ENCODE measurements around the gene AZI2. TPM values are rescaled to one million over a fixed set of nuclear protein-coding genes. Genes with fewer than 3 reads are reported as not detected.

The AZI2 gene
- total and polyA plus RNA-seq, 9 of the 15 experiments (the other 6 are each of a cell fraction or from before 2014, with no cell fraction given) = 28.5 to 96.3 (median 70.2) TPM

- BruUV-seq (replicated peaks) = no TSS peak
- intact Hi-C loops (cut with micrococcal nuclease) (no loop called here), in situ Hi-C loops (cut with MboI) (no loop called here)
- FAIRE-seq = no peak
- ATAC-seq = no peak; the same call in 2 of the 3 replicates
- H3K27ac ChIP-seq (ENCODE audit: extremely low read depth, low read depth, low read length) = no peak overlapping the region
- H3K4me2 ChIP-seq (ENCODE audit: insufficient read depth, low read length) = no peak overlapping the region
- no peak overlapping the region for H3K9ac ChIP-seq (ENCODE audit: insufficient read depth in 1 of 2, low read depth in 2 of 2, low read length in 2 of 2)
- peaks cover 10% of the 10 kb centered on the region; the same call in 1 of the 3 replicates for H3K36me3 ChIP-seq (ENCODE audit: control insufficient read depth, insufficient read depth, low read length)
- no peak overlapping the region for H2AFZ ChIP-seq (ENCODE audit: low read depth, low read length)
- H3K9me3 ChIP-seq (replicated peaks; ENCODE audit: control insufficient read depth, insufficient read depth, low read depth, low read length) = no peaks in the 10 kb centered on the region
- H3K9me1 ChIP-seq (ENCODE audit: control insufficient read depth, insufficient read depth, low read length) = no peaks in the 10 kb centered on the region
- no peaks in the 10 kb centered on the region for H3K79me2 ChIP-seq (ENCODE audit: control insufficient read depth, insufficient read depth, low read length)
- DNase-seq (ENCODE audit: extremely low read depth in 1 of 4, low spot score in 3 of 4) = no peak
- CTCF ChIA-PET (ENCODE audit: low intra/inter-chr PET ratio) = no interaction called here
- no peaks in the 10 kb centered on the region for H3K27me3 ChIP-seq (ENCODE audit: control insufficient read depth in 2 of 2, insufficient read depth in 2 of 2, low read length in 2 of 2)
- no peaks in the 10 kb centered on the region for H4K20me1 ChIP-seq (replicated peaks; ENCODE audit: control insufficient read depth, insufficient read depth, low read length)
- 86% methylated on average over 4 of the region's 4 CpGs for WGBS (ENCODE audit: insufficient coverage, low coverage, missing lambda C conversion rate)
- H3K4me3 ChIP-seq = no peak overlapping the region
- POLR2A ChIA-PET = no interaction called here
- no peaks in the 10 kb centered on the region for H3K4me1 ChIP-seq (replicated peaks in 1 of 2; ENCODE audit: control insufficient read depth in 2 of 2, insufficient read depth in 2 of 2, low read length in 2 of 2)
- TF ChIP-seq SMAD2 (IDR thresholded peaks at IDR 0.05; ENCODE audit: low read depth, low read length) (no peak), ADNP (tag; IDR thresholded peaks at IDR 0.05) (no peak), E2F8 (IDR thresholded peaks at IDR 0.05; ENCODE audit: low read depth, partially characterized antibody) (no peak), HDAC1 (IDR thresholded peaks at IDR 0.05) (no peak), NFIC (IDR thresholded peaks at IDR 0.05) (peak; percentile 84), ZNF280B (CRISPR knock-in tag; IDR thresholded peaks at IDR 0.05) (no peak), GTF2E2 (tag; IDR thresholded peaks at IDR 0.05) (no peak), NFIX (CRISPR knock-in tag; IDR thresholded peaks at IDR 0.05; ENCODE audit: low read depth) (0 out of 2 replicates have a peak, but pooled peaks have one; percentile 27), MYBL2 (IDR thresholded peaks at IDR 0.05; ENCODE audit: low read depth) (no peak), MYBL2 (CRISPR knock-in tag; IDR thresholded peaks at IDR 0.05; ENCODE audit: borderline replicate concordance) (no peak), ELF1 (tag; IDR thresholded peaks at IDR 0.05) (no peak), ZKSCAN1 (IDR thresholded peaks at IDR 0.05; ENCODE audit: low read depth, low read length) (no peak)
- TF ChIP-seq, protein P1, sequence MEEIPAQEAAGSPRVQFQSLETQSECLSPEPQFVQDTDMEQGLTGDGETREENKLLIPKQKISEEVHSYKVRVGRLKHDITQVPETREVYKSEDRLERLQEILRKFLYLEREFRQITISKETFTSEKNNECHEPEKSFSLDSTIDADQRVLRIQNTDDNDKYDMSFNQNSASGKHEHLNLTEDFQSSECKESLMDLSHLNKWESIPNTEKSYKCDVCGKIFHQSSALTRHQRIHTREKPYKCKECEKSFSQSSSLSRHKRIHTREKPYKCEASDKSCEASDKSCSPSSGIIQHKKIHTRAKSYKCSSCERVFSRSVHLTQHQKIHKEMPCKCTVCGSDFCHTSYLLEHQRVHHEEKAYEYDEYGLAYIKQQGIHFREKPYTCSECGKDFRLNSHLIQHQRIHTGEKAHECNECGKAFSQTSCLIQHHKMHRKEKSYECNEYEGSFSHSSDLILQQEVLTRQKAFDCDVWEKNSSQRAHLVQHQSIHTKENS (CRISPR knock-in tag; IDR thresholded peaks at IDR 0.05) = no peak
- TF ChIP-seq, protein P2, sequence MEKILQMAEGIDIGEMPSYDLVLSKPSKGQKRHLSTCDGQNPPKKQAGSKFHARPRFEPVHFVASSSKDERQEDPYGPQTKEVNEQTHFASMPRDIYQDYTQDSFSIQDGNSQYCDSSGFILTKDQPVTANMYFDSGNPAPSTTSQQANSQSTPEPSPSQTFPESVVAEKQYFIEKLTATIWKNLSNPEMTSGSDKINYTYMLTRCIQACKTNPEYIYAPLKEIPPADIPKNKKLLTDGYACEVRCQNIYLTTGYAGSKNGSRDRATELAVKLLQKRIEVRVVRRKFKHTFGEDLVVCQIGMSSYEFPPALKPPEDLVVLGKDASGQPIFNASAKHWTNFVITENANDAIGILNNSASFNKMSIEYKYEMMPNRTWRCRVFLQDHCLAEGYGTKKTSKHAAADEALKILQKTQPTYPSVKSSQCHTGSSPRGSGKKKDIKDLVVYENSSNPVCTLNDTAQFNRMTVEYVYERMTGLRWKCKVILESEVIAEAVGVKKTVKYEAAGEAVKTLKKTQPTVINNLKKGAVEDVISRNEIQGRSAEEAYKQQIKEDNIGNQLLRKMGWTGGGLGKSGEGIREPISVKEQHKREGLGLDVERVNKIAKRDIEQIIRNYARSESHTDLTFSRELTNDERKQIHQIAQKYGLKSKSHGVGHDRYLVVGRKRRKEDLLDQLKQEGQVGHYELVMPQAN (IDR thresholded peaks at IDR 0.05; ENCODE audit: borderline replicate concordance) = no peak
- TF ChIP-seq, protein P3, sequence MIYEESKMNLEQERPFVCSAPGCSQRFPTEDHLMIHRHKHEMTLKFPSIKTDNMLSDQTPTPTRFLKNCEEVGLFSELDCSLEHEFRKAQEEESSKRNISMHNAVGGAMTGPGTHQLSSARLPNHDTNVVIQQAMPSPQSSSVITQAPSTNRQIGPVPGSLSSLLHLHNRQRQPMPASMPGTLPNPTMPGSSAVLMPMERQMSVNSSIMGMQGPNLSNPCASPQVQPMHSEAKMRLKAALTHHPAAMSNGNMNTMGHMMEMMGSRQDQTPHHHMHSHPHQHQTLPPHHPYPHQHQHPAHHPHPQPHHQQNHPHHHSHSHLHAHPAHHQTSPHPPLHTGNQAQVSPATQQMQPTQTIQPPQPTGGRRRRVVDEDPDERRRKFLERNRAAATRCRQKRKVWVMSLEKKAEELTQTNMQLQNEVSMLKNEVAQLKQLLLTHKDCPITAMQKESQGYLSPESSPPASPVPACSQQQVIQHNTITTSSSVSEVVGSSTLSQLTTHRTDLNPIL (CRISPR knock-in tag; IDR thresholded peaks at IDR 0.05) = no peak
These were observed 46.9 kb downstream of the AZI2 start for GRCh38 chr3:28301688-28302087.

All from K562 (cell line).